HG03025 (cell line): ENCODE measurements around the gene PAM16.

Experiments
- ATAC-seq: cut with Tn5 transposase; IDR thresholded peaks from one replicate; pipeline ENCODE4 v1.9.1; 2021; ENCODE audit warnings: mild to moderate bottlenecking, moderate library complexity; ENCODE audit not compliant: unreplicated experiment, low FRiP score

Gene PAM16

DNA sequence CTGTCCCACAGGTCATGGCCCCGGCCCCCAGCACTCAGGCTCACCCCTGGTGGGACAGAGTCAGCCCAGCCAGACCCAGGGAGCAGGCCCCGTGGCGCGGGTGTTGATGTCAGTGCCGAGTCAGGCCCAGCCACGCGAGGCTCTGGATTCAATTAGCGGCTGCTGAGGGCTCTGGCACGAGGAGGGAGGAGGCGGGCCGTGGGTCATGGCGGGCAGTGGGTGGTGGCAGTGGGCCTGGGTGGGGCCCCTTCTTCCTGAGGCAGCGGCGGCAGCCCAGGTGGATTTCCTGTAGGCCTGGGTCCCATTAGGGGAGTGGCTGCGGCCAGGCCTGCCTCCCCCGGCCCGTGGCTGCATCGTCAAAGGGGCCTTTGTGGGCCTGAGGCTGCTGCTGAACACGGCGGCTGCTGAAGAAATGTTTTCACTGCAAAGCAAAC, 33.4 kb upstream of the PAM16 start:
- no peak for ATAC-seq

DNA sequence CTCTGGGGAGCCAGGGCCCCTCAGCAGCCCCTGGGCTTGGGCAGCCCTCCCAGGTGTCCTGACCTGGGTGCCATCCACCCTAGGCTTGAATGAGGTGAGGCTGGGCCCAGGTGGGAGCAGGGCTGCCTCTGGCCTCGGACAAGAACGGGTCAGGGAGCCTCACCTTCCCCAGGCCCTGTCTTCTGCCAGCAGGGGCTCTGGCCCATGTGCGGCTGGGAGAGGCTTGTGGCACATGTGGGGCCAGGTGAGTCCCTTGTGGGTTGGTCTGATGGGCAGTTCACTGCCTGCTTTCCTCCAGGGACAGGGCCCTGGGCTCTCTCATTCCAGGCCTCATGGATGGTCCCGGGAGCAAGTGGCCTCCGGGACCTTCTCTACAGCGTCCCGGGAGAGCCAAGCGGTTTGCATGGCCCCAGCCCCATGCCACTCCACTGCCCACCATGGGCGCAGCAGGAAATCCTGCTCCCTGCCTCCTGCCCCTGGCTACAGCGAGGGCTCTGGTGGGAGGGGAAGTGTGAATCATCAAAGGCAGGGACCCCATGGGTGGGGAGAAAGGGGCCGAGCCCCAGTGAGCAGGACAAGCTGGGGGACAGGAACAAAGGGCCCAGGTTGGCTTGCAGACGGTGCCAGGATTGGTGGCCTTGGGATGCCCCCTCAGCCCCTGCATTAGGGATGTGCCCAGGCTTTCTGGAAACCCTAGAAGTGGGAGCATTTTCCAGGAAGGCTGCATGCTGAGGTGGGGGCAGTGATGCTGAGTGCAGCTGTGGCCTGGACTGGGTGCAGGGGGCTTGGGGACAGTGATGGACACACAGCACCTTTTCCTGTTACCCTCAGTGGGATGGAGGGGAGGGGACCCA, 32.7 kb upstream of the PAM16 start:
- no peak for ATAC-seq

DNA sequence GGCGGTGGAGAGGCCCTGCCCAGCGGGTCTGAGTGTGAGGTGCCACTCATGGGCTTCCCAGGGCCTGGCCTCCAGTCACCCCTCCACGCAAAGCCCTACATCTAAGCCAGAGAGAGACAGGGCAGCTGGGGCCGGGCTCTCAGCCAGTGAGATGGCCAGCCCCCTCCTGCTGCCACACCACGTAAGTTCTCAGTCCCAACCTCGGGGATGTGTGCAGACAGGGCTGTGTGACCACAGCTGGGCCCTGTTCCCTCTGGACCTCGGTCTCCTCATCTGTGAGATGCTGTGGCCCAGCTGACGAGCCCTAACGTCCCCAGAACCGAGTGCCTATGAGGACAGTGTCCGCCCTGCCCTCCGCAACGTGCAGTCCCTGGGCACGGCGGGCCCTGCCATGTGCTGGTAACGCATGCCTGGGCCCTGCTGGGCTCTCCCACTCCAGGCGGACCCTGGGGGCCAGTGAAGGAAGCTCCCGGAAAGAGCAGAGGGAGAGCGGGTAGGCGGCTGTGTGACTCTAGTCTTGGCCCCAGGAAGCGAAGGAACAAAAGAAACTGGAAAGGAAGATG, 31.8 kb upstream of the PAM16 start:
- ATAC-seq: no peak

DNA sequence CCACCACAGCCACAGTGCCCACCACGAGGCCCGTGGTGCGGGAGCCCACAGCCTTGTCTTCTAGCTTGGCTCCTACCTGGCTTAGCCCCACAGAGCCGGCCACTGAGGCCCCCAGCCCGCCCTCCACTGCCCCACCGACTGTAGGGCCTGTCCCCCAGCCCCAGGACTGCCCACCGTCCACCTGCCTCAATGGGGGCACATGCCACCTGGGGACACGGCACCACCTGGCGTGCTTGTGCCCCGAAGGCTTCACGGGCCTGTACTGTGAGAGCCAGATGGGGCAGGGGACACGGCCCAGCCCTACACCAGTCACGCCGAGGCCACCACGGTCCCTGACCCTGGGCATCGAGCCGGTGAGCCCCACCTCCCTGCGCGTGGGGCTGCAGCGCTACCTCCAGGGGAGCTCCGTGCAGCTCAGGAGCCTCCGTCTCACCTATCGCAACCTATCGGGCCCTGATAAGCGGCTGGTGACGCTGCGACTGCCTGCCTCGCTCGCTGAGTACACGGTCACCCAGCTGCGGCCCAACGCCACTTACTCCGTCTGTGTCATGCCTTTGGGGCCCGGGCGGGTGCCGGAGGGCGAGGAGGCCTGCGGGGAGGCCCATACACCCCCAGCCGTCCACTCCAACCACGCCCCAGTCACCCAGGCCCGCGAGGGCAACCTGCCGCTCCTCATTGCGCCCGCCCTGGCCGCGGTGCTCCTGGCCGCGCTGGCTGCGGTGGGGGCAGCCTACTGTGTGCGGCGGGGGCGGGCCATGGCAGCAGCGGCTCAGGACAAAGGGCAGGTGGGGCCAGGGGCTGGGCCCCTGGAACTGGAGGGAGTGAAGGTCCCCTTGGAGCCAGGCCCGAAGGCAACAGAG, 31.0 kb upstream of the PAM16 start:
- no peak for ATAC-seq

DNA sequence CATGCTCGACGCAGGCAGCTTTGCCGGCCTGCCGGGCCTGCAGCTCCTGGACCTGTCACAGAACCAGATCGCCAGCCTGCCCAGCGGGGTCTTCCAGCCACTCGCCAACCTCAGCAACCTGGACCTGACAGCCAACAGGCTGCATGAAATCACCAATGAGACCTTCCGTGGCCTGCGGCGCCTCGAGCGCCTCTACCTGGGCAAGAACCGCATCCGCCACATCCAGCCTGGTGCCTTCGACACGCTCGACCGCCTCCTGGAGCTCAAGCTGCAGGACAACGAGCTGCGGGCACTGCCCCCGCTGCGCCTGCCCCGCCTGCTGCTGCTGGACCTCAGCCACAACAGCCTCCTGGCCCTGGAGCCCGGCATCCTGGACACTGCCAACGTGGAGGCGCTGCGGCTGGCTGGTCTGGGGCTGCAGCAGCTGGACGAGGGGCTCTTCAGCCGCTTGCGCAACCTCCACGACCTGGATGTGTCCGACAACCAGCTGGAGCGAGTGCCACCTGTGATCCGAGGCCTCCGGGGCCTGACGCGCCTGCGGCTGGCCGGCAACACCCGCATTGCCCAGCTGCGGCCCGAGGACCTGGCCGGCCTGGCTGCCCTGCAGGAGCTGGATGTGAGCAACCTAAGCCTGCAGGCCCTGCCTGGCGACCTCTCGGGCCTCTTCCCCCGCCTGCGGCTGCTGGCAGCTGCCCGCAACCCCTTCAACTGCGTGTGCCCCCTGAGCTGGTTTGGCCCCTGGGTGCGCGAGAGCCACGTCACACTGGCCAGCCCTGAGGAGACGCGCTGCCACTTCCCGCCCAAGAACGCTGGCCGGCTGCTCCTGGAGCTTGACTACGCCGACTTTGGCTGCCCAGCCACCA, 30.2 kb upstream of the PAM16 start:
- ATAC-seq: no peak

DNA sequence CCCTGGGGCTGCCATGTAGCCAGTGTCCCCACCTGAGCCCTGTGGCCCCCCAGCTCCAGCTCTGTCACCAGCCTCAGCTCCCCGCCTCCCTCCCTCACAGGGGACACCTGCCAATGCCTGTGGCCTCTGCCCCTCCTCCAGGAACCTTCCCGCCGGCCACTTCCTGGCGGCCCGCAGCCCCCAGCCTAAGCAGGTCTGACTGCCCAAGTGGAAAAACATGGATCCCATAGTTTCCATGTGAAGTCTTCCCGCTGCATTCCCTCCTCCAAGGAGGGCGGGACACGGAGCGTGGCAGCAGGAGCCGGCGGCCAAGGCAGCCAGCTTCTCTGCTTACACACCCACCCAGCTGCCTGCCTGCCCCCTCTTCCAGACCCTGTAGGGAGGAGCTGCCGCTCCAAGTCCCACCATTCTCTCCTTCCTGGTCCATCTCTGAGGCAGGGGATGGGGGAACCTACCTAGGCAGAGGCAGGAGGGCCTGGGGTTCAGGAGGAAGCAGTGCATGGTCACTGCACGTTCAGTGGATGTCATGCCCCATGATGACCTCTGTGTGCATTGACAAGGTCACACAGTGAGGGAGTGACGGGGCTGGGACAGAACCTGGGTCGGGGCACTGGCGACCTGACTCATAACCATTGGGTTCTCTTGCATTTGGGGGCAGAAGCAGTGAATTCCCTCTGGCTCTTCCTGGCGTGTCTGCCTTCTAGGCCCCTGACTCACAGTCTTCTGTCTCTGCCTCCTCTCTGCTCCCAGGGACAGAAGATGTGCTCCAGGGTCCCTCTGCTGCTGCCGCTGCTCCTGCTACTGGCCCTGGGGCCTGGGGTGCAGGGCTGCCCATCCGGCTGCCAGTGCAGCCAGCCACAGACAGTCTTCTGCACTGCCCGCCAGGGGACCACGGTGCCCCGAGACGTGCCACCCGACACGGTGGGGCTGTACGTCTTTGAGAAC, 29.3 kb upstream of the PAM16 start:
- ATAC-seq: no peak

DNA sequence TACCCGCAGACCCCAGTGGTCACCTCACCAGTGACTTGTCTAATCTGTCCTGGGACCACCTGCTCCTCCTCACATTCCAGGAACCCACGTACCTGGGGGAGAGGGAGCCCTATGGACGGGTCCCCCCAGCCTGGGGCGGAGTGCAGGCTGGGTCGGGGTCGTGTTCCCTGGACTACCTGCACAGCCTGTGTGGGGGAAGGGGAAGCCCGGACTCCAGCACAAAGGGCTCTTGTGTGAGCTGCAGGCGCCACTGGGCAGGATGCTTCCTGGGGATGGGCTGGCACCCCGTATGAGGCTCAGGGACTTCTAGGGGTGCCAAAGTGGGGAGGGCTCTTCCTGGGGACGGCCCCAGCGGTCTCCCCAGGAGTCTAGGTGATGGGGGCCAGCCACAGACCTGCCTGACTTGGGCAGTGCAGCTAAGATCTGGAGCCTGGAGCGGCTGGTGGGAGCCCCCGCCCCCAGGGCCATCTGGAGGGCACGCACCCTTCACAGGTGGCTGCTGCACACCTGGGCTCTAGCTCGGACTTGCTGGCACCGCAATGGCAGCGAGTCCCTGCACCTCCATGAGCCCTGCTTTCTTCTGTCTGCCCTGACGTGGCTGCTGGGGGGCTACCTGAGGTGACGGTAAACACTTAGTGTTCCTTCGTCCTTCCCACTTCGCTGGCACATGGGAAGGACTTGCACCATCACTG, 28.0 kb upstream of the PAM16 start:
- ATAC-seq: no peak

DNA sequence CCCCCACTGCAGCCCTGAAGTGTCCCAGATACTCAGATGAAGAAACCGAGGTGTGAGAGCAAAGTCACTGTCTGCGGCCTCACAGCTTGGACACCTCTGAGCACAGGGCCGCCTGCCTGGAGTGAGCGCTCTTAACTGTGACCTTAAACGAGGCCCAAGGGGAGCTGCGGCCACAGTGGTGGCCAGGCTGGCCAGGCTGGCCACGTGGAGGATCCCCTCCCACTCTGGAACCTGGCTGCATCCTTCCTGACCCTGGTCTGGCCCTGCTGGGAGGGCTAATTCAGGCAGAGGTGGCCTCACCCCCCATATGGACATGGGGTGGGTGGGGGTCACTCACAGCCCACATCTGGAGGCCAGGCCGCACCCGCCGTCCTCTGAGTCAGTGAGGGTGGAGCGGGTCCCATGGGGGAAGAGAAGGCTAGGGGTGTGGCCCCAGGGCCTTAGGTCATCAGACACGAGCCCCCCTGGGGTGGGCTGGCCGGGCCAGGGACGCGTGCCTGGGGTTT, 27.1 kb upstream of the PAM16 start:
- ATAC-seq: no peak

DNA sequence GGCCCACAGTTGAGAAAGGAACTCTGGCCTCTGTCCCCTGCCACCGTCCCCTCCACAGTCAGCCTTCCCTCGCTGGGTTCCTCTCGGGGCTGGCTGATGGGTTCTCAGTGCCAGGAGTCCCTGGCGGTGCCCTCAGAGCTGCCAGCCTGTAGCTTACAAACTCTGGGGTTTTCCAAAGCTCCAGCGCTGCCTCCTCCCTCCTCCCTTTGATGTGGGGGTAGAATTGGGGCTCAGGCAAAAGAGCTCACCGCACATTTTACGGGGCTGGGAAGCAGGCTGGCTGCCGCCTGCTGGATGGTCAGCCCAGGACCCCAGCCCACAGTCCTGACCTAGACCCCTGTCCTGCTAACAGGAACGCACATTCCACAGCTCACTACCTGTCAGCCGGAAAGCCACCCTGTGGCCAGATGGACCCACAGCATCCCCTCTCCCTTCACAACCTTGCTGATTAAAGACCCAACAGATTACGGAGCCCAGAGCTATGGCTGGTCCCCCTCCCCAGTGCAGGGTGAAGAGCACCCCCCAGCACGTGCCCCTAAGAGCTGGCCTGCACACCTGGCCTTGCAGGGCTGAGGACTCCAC, 26.5 kb upstream of the PAM16 start:
- no peak for ATAC-seq

DNA sequence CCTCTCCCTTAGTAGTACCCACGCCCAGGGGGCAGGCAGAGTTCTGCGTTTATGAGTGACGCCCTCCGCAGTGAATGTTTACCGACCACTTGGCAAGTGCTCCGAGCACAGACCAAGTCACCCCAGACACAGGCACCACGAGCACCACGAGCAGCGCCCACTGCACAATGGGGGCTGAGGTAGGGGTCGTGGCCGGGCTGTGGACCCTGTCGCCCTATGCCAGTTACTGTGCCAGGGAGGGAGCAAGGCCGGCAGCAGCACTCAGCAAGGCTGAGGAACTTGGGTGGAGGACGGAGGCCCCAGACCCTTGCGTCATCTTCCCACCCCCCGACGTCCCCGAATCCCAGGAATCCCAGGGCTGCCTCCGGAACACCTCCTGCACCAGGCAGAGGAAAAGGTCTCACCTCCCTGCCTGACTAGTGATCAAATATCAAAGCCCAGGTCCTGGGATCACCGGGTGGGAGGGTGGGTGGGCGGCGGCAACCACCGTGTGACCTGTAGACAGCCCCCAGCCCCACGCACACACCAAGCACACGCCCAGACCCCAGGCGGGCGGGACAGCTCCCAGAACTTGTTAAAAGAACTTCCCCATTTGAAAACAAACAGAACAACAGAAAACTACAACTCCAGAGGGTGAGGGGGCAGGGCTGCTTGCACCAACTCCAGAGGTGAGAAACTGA, 25.9 kb upstream of the PAM16 start:
- ATAC-seq: no peak

DNA sequence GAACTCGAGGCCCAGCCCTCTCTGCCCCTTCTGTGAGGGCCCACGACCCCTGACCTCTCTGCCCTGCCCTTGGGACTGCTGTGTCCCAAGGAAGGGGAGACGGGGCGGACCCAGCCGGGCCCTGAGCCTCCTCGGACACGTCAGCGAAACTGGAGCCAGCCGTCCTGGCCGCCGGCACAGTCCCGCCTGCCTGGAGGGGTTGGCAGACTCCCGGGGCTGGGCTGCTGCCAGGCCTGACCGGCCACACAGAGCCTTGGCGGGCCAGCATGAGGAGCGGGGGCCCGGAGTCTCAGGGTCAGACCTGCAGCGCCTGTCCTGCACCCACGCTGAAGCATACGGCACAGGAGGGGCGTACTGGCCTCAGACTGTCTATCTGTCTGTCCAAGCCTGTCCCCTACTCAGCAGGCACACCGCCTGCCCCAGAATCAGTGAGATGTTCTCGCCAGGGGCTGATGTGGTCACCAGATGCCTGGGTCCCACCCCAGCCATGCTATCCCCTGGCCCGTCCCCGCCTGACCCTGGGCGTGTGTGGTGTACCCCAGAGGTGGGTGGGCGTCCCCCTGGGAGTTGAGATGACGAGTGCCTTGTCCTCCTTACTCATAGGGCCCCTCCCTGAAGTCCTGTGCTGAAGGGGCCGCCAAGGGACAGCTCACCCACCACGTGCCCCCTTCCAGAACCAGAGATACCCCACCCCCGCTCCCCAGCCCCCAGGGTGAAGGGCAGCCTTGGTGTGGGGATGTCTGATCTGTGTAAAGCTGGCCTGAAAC, 25.2 kb upstream of the PAM16 start:
- no peak for ATAC-seq

DNA sequence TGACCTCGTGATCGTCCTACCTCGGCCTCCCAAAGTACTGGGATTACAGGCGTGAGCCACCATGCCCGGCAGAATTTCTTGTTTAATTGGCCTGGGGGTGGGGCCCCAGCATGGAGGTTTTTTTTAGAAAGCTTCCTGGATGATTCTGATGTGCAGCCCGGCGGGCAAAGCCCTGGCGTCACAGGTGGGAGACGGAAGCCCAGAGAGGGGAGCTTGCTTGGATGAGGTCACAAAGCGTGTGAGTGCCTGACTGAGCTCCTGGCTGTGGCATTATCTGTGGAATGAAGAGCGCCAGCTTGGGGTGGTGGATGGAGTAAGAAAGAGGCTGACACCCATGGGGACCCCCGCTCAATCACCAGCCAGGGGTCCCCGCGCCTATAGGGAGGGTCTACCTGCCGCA, 24.6 kb upstream of the PAM16 start:
- ATAC-seq: no peak

DNA sequence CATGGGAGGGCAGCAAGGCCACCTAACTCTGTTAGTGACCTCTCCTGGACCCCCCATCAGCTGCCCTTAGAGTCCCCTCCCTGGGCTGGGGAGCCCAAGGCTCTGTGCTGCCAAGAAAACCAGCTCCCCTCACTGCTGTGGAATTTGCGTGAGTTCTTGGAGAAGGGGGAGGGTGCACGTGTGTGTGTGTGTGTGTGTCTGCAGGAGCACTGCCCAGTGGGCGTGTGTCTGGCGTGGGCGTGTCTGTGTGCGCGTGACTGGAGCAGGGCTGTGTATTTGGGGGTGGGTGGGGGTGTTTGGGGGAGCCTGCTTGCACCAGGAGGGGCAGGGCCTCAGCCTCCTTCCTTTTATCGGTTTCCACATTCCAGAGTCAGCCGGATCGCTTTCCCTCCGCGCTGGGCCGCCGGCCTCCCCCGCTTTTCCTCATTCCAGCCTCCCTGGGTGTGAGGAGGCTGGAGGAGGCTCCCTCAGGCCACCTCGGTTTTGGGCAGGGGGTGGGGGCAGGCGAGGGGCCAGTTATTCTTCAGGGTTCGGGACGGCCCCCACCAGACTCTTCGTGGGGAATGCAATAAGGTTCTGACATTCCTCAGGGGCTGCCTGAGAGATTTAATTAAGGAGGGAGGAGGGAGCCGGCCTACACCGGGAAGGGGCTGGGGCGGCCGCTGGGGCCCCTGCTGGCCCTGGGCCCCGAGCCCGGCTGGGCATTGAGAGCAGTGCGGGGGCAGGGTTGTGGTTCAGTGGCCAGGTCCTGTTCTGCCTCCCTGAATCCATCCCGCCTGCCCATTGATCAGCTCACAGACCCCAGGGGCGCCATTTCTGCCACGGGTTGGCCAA, 23.0 kb upstream of the PAM16 start:
- ATAC-seq: no peak

DNA sequence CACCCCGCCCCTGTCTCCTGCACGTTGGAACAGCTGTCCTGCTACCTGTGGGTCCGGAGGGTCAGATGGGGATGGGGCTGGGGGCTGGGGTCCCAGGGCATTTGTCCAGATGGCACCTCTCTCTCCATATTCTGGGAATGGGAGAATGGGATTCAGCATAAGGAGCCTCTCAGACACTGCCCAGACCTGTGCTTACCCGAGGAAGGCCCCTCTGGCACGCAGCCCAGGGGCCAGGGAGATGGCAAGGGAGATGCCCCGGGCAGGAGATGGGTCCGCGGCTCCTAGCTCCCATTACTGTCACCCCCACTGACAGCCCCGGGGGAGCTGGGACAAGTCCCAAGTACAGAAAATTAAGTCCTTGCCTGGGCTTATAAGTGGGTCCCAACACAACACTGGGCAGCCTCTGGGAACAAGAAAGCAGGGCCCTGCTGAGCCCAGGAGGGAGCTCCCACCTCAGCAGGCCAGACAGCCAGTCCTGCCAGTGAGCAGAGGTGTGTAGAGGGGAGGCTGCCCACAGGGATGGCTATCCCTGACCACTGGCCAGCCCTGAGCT, 22.3 kb upstream of the PAM16 start:
- ATAC-seq: no peak

DNA sequence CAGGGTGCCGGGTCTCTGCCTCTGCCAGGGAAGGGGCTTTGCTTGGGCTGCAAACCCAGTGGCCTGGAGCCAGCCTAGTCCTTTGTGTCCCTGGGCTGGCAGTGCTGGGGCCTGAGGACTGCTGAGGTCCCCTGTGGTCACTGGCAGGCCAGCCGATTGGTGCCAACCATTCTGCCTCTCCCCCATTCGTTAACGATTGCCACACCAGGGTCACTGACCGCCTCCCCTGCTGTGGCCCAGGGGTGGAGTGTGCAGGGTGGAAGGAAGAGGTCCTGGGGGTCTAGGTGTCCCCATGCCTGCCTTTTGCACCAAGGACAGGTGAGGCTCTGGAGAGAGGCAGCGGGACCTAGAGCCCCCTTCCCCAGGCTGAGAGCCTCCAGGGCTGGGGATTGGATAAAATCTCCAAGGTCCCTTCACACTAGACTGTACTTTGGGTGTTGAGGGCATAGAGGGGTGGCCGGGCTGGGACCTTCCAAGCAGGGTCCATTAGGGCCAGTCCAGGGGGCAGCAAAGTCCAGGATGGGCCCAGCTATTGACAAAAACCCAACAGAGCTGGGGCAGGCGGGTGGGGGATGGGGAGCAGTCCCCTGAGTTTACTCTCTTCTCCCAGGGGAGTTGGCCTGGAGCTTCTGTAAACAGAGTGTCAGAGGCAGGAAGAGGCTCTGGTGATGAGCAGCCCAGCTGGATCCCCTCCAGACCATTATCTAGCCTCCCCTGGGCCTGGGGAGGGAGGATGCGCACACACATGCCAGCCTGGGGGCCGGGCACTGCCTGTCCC, 21.6 kb upstream of the PAM16 start:
- no peak for ATAC-seq
